Liver (tissue), 9 donors: Measurements from ENCODE around the gene PTRH1. TPM values are rescaled to one million over a fixed set of nuclear protein-coding genes. Genes with fewer than 3 reads are reported as not detected.

Experiments
- DNase-seq: peaks from one replicate; pipeline ENCODE4 v3.0.0-alpha.2; 2017; ENCODE audit warnings: low spot score
- H3K27ac ChIP-seq, 2 donors: one replicate each; pipeline ENCODE4 v1.7.0; 2013; ENCODE audit warnings: inconsistent platforms in 2 of 2, low read length in 2 of 2, control low read depth in 1 of 2, low read depth in 1 of 2, mild to moderate bottlenecking in 1 of 2
- H3K27me3 ChIP-seq, 4 donors: one replicate each; pipeline versions ENCODE4 v1.6.1 to v1.7.0; 2013; ENCODE audit warnings: low read length in 3 of 4, inconsistent platforms in 1 of 4, mild to moderate bottlenecking in 1 of 4, moderate library complexity in 1 of 4; ENCODE audit not compliant: control insufficient read depth in 4 of 4, insufficient read depth in 4 of 4
- H3K36me3 ChIP-seq, 4 donors: one replicate each; pipeline versions ENCODE4 v1.6.1 to v1.7.0; 2013; ENCODE audit warnings: low read length in 3 of 4, mild to moderate bottlenecking in 3 of 4, low read depth in 1 of 4, moderate library complexity in 1 of 4; ENCODE audit not compliant: control insufficient read depth in 4 of 4, insufficient read depth in 3 of 4
- H3K4me1 ChIP-seq, 4 donors: one replicate each; pipeline versions ENCODE4 v1.6.1 to v1.7.0; 2013; ENCODE audit warnings: low read length in 3 of 4, mild to moderate bottlenecking in 3 of 4, moderate library complexity in 1 of 4; ENCODE audit not compliant: control insufficient read depth in 4 of 4, insufficient read depth in 4 of 4
- H3K4me3 ChIP-seq, 3 donors: one replicate each; pipeline versions ENCODE4 v1.6.1 to v1.7.0; 2013; ENCODE audit warnings: low read length in 3 of 3, control low read depth in 1 of 3, low read depth in 1 of 3, mild to moderate bottlenecking in 1 of 3
- H3K9ac ChIP-seq, 2 donors: one replicate each; pipeline ENCODE4 v1.7.0; 2013; ENCODE audit warnings: low read length in 2 of 2, mild to moderate bottlenecking in 2 of 2, moderate library complexity in 2 of 2, control low read depth in 1 of 2, low read depth in 1 of 2
- H3K9me3 ChIP-seq, 4 donors: one replicate each; pipeline versions ENCODE4 v1.6.1 to v1.7.0; 2013; ENCODE audit warnings: low read length in 3 of 4; ENCODE audit not compliant: control insufficient read depth in 4 of 4
- EGR1 ChIP-seq, 2 donors: IDR thresholded peaks; 2 replicates each; pipeline ENCODE4 v1.6.1; 2016 to 2018; ENCODE audit warnings: antibody characterized with exemption in 2 of 2, low read depth in 2 of 2
- FOXA2 ChIP-seq: IDR thresholded peaks from 2 replicates; pipeline ENCODE4 v1.6.1; 2016; ENCODE audit warnings: antibody characterized with exemption
- GABPA ChIP-seq, 2 donors: IDR thresholded peaks in 1 of 2; conservative IDR thresholded peaks in 1 of 2; 2 replicates each; pipeline ENCODE4 v1.6.1; 2016; ENCODE audit warnings: antibody characterized with exemption in 2 of 2, mild to moderate bottlenecking in 1 of 2, moderate library complexity in 1 of 2
- HNF4A ChIP-seq, 2 donors: conservative IDR thresholded peaks; 2 replicates each; pipeline ENCODE4 v1.6.1; 2016; ENCODE audit warnings: antibody characterized with exemption in 2 of 2, mild to moderate bottlenecking in 2 of 2
- HNF4G ChIP-seq: IDR thresholded peaks from 2 replicates; pipeline ENCODE4 v1.6.1; 2016; ENCODE audit warnings: antibody characterized with exemption
- JUND ChIP-seq, 2 donors: IDR thresholded peaks; 2 replicates each; pipeline ENCODE4 v1.6.1; 2016; ENCODE audit warnings: antibody characterized with exemption in 2 of 2
- MAX ChIP-seq: IDR thresholded peaks from 2 replicates; pipeline ENCODE4 v1.6.1; 2016; ENCODE audit warnings: antibody characterized with exemption
- NR2F2 ChIP-seq: IDR thresholded peaks from 2 replicates; pipeline ENCODE4 v1.6.1; 2016; ENCODE audit warnings: antibody characterized with exemption
- RXRA ChIP-seq, 2 donors: IDR thresholded peaks; 2 replicates each; pipeline ENCODE4 v1.6.1; 2017 to 2018; ENCODE audit warnings: antibody characterized with exemption in 2 of 2, mild to moderate bottlenecking in 1 of 2
- SP1 ChIP-seq: IDR thresholded peaks from 2 replicates; pipeline ENCODE4 v1.6.1; 2018; ENCODE audit warnings: antibody characterized with exemption, mild to moderate bottlenecking
- TAF1 ChIP-seq: conservative IDR thresholded peaks from 2 replicates; pipeline ENCODE4 v1.6.1; 2016; ENCODE audit warnings: antibody characterized with exemption, mild to moderate bottlenecking
- YY1 ChIP-seq: IDR thresholded peaks from 2 replicates; pipeline ENCODE4 v1.6.1; 2016; ENCODE audit warnings: antibody characterized with exemption, mild to moderate bottlenecking
- ZBTB33 ChIP-seq: IDR thresholded peaks from 2 replicates; pipeline ENCODE4 v1.6.1; 2016; ENCODE audit warnings: antibody characterized with exemption
- WGBS: extraction: QIAGEN DNeasy Blood & Tissue Kit; methylation state at CpG from one replicate; pipeline ENCODE4 v1.1.7; 2013; 5-methylcytosine and 5-hydroxymethylcytosine counted together
- polyA plus RNA-seq, 2 donors: library from polyadenylated mRNA; stranded (reverse) in 1 of 2; unstranded in 1 of 2; fragments of 200-250 nt in 1 of 2; fragments of >200 nt in 1 of 2; fragmentation: Nextera tagmentation in 1 of 2; extraction: Ambion mirVana in 1 of 2; gene quantifications; one replicate each; pipeline versions ENCODE4 v1.2.1 to v1.2.3, GENCODE V29; 2013 to 2015
- total RNA-seq, 2 donors: library from RNA; depleted of rRNA; stranded (reverse); fragments of >200 nt; gene quantifications; one replicate each; pipeline ENCODE4 v1.2.3, GENCODE V29; 2014
- TF ChIP-seq, protein P1 (sequence below): IDR thresholded peaks from 2 replicates; pipeline ENCODE4 v1.6.1; 2016; ENCODE audit warnings: antibody characterized with exemption
- TF ChIP-seq, protein P2 (sequence below): fragments of 150-350 bp; IDR thresholded peaks from 2 replicates; pipeline ENCODE4 v1.5.1; 2017; ENCODE audit warnings: improper control_type of control experiment, low read depth, low read length; ENCODE audit not compliant: missing input control
- donor health status: healthy.
- donor health status: healthy.
- donor health status: healthy.
- donor health status: healthy.
- donor health status: healthy.

PTRH1 gene
- total and polyA plus RNA-seq, 4 donors = 6.7 to 21.6 (median 9.7) TPM

- no peak for DNase-seq
- no peak overlapping the region for H3K9ac ChIP-seq
- 96% methylated on average over 13 of the region's 13 CpGs for WGBS
- no peaks in the 10 kb centered on the region for H3K9me3 ChIP-seq
- no peaks in the 10 kb centered on the region for H3K36me3 ChIP-seq
- peaks cover 0 to 5% (median 1%) of the 10 kb centered on the region in 4 donors for H3K4me1 ChIP-seq
- no peak overlapping the region for H3K27ac ChIP-seq
- H3K4me3 ChIP-seq = no peak overlapping the region
- H3K27me3 ChIP-seq = no peaks in the 10 kb centered on the region
- TF ChIP-seq ZBTB33 = no peak
- TF ChIP-seq TAF1 = no peak
These were observed 7.5 kb upstream of the PTRH1 start for GRCh38 chr9:127723013-127723412.

GRCh38 chr9:127722055-127722745 lies 6.7 kb upstream of the PTRH1 start:
- 67% methylated on average over 12 of the region's 12 CpGs for whole genome bisulfite sequencing
- peaks cover 0 to 5% (median 2%) of the 10 kb centered on the region in 4 donors for H3K4me1 ChIP-seq
- DNase-seq = no peak
- no peak overlapping the region for H3K9ac ChIP-seq
- H3K27ac ChIP-seq = no peak overlapping the region
- H3K4me3 ChIP-seq = no peak overlapping the region
- no peaks in the 10 kb centered on the region for H3K36me3 ChIP-seq
- H3K9me3 ChIP-seq = no peaks in the 10 kb centered on the region
- TF ChIP-seq RXRA (IDR thresholded peaks at IDR 0.05) = no peak
- no peak for TF ChIP-seq TAF1
- no peak for TF ChIP-seq YY1
- no peak for TF ChIP-seq FOXA2
- no peak for TF ChIP-seq GABPA (IDR thresholded peaks at IDR 0.05 in 1 of 2, conservative IDR thresholded peaks at IDR 0.05 in 1 of 2)
- no peak for TF ChIP-seq EGR1 (IDR thresholded peaks at IDR 0.05; ENCODE audit: low read depth in 2 of 2)
- TF ChIP-seq JUND (IDR thresholded peaks at IDR 0.05) = no peak
- TF ChIP-seq, protein P1, sequence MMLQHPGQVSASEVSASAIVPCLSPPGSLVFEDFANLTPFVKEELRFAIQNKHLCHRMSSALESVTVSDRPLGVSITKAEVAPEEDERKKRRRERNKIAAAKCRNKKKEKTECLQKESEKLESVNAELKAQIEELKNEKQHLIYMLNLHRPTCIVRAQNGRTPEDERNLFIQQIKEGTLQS = no peak
- TF ChIP-seq HNF4A (conservative IDR thresholded peaks at IDR 0.05) = no peak
- no peak for TF ChIP-seq MAX
- no peak for TF ChIP-seq HNF4G
- no peak for TF ChIP-seq NR2F2
- TF ChIP-seq, protein P2, sequence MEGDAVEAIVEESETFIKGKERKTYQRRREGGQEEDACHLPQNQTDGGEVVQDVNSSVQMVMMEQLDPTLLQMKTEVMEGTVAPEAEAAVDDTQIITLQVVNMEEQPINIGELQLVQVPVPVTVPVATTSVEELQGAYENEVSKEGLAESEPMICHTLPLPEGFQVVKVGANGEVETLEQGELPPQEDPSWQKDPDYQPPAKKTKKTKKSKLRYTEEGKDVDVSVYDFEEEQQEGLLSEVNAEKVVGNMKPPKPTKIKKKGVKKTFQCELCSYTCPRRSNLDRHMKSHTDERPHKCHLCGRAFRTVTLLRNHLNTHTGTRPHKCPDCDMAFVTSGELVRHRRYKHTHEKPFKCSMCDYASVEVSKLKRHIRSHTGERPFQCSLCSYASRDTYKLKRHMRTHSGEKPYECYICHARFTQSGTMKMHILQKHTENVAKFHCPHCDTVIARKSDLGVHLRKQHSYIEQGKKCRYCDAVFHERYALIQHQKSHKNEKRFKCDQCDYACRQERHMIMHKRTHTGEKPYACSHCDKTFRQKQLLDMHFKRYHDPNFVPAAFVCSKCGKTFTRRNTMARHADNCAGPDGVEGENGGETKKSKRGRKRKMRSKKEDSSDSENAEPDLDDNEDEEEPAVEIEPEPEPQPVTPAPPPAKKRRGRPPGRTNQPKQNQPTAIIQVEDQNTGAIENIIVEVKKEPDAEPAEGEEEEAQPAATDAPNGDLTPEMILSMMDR = no peak
- H3K27me3 ChIP-seq = no peaks in the 10 kb centered on the region

DNA sequence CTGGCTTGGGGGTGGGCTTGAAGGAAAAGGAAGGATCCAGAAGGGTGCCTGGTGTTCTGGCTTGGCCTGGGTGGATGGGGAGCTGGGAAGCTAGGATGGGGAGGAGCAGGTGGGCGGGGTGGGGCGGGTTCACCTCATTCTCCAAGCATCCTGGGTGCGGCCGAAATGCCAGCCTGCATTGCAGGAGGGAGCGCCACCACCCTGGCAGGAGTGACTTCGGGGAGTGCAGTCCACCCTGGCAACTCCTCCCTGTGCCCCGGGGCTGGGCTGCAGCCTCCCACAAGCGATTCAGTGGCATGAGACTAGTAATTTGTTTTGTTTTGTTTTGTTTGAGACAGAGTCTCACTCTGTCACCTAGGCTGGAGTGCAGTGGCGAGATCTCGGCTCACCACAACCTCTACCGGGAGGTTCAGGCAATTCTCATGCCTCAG lies 5.9 kb upstream of the PTRH1 start:
- no peaks in the 10 kb centered on the region for H3K36me3 ChIP-seq
- no peaks in the 10 kb centered on the region for H3K9me3 ChIP-seq
- DNase-seq = no peak
- no peak overlapping the region for H3K9ac ChIP-seq
- WGBS = 63% methylated on average over 11 of the region's 11 CpGs
- TF ChIP-seq JUND (IDR thresholded peaks at IDR 0.05) = no peak
- no peak for TF ChIP-seq HNF4G
- TF ChIP-seq ZBTB33 = no peak
- TF ChIP-seq, protein P1 = no peak
- no peak for TF ChIP-seq SP1
- no peak for TF ChIP-seq RXRA (IDR thresholded peaks at IDR 0.05)
- TF ChIP-seq MAX = no peak
- TF ChIP-seq TAF1 = no peak
- no peak for TF ChIP-seq HNF4A (conservative IDR thresholded peaks at IDR 0.05)
- no peak overlapping the region for H3K27ac ChIP-seq
- H3K27me3 ChIP-seq = no peaks in the 10 kb centered on the region
- peaks cover 0 to 6% (median 2%) of the 10 kb centered on the region in 4 donors for H3K4me1 ChIP-seq
- H3K4me3 ChIP-seq = no peak overlapping the region
